Measurements from ENCODE around the gene RBBP8NL.

RBBP8NL gene

DNA sequence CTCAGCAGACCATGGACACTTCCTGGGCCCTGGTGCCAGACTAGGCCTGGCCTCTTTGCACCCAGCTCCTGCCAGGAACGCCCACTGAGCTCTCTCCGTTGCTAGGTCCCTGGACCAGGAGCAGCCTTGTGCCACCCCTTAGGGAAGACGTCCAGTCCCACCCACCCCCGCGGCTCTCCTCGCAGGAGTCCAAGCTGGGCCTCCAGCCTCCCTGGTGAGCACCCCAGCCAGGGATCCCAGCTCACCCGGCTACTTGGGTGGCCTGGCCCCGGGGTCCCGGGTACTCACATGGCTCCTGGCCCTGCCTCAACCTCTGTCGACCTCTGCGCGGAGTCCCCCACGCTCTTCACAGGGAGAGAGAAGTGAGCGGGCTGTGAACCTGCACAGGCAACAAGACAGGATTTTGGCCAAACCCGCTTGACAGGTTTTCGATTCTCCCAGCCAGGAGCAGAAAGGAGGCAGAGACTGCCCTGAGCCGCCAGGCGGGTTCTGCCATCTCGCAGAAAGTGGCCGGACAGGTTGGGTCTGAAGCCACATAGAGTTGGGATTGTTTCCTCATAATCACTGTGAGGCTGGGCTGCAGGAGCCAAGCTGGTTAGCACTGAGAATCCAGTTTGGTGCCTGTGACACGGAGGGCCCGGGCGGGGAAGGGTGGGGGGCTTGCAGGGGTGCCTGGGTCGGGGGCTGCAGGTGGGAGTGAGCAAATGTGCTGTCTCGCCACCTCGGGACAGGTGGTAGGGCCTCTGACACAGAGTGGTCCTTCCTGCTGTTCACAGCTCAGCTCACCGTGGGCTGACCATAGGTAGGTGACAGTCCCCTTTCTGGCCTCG lies at the start of gene RBBP8NL:
RBBP8NL (minus strand) TSS at position 368 of the 830 bp plus-strand sequence. CDS start 7,892 bp downstream, outside the sequence.
- DNase-seq, result no peak

DNA sequence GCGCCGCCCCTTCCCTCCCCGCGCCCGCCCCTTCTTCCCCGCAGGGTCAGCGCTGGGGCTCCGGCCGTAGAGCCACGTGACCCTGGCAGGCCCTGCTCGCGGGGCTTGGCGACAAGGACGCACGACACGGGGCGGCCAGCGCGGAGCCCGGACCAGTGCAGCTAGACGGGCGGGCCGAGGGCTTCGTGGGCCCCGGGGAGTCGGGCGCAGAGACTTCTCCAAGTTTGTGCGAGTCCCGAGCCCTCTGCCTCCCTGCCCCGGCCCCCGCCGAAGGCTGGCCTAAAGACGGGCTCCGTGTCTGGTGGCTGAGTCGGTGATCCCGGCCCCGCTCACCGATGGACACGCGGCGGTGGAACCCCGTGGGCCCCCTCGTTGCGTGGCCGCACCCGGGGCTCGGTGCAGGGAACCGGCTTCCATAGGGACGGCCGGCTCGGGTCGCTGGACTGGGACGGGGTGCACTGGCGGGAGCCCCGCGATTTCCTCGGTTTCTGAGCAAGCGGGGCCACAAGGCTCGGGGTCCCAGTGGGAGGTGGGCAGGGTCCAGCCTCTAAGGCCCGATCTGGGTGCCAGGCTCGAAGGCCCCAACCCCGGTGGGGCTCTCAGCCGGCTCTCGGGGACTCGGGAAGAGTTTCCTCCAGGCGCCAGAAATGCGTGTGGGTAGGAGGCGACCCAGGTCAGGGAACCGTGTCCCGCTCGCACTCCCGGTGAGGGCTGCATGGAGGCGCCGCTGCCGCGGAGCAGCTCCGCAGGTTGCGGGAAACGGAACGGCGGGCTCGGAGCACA lies 48.9 kb upstream of the RBBP8NL start:
- DNase-seq, result no peak

DNA sequence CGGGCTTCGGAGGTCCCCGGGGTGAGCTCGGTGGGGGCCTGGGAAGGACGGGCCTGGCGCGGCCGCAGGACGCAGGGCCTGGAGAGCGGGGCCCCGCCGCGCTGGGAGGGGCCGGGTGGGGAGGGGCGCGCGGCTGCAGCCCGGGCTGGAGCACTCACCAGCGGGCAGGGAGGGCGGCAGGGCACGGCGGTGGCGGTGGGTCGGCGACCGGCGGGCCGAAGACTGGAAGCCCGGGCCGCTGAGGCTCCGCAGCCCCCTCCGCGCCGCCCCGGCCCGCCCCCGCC lies 48.4 kb upstream of the RBBP8NL start, which contains the start of gene GATA5:
GATA5 (minus strand) TSS at position 224 of the 284 bp plus-strand sequence. CDS start 474 bp downstream, outside the sequence.
- no peak for DNase-seq

- no peak for DNase-seq
These were observed 47.9 kb upstream of the RBBP8NL start for GRCh38 chr20:62475027-62475771.

GRCh38 chr20:62474604-62475026 lies 47.3 kb upstream of the RBBP8NL start:
- no peak for DNase-seq

DNA sequence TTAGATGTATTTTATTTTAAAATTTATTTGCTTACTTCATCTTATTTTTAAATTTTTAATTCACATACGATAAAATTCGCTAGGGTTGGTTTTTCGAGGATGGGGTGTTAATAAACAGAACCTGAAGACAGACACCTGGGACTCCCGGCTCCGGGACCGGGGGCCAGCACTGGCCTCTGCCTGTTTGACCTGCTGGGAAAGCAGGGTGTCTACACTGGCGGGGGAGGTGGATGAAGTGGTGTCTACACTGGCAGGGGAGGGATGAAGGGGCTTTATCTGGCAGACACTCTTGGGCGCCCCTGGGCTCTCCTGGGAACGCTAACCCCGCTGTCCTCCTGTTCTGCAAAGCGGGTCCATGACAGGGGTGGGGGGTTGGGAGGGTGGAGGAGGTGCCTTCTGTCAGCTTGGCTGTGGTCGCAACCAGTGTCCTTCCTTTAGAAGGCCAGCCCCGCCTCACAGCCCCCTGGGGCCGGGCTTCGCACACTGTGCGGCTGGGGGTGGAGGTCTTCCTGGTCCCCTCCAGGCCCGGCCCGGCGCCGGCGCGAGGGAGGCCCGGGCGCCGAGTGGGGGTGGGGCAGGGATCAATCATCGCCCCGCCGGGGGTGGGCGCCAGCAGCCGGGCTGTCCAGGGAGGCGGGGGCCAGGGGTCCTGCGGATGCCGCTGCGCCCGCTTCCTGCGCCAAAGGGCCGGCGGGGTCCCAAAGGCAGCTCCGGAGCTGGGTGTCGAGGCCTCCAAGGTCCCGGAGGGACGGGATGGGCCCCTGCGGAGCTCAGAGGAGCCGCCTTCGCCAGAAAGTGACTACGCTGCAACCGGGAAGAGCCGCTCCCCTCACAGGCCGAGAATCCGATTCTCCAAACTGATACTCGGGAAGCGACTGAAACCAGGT lies 46.6 kb upstream of the RBBP8NL start:
- DNase-seq, result no peak

DNA sequence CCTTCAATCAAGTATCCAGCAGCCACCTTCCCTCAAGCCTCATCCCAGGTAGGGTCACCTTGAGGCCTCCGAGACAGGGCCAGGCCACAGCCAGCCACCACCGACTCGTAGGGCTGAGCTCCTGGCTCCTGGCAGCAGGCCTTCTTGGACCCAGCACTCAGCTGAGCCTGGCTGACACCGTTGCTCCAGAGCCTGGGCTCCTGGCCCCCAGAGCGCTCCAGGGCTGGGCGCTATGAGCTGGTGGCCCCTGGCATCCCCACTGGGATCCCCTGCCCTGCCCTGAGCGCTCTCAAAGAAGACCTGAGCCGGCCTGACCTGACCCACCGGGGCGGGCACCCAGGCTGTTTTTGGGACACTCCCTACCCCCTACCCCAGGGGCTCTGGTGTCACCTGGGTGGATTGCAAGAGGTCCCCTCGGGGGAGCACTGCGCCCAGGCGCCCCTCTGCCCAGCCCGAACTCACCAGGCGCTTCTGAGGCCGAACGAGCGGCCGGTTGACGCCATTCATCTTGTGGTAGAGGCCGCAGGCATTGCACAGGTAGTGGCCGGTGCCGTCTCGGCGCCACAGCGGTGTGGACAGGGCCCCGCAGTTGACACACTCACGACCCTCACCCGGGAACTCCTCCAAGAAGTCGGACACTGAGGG lies 45.7 kb upstream of the RBBP8NL start:
- no peak for DNase-seq

- no peak for DNase-seq
These were observed 45.0 kb upstream of the RBBP8NL start for GRCh38 chr20:62472138-62472940.

GRCh38 chr20:62470459-62470858 lies 43.1 kb upstream of the RBBP8NL start:
- DNase-seq, result no peak

GRCh38 chr20:62470001-62470400 lies 42.7 kb upstream of the RBBP8NL start:
- DNase-seq, result no peak

DNA sequence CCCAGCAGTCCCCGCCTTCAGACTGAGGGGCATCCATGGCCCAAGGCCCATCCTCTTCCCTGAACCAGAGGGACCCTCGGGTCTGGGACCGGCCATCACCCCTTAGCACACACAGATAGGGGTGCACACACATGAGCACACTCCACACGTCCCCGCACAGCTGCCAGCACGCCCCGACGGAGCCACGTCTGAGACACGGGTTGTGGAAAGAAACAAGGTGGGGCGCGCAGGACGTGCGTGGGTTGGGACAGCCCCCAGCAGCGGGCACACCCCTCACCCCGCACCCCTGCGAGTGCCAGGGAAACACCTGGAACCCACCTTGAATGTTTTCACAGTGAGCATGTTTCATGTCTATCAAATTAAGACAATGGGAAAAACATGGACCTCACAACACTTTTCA lies 42.0 kb upstream of the RBBP8NL start:
- DNase-seq, result no peak

- DNase-seq, result no peak
These were observed 39.6 kb upstream of the RBBP8NL start for GRCh38 chr20:62466806-62467537.

GRCh38 chr20:62466072-62466760 lies 38.9 kb upstream of the RBBP8NL start:
- no peak for DNase-seq

GRCh38 chr20:62464990-62465389 lies 37.7 kb upstream of the RBBP8NL start:
- no peak for DNase-seq

GRCh38 chr20:62464425-62464770 lies 37.1 kb upstream of the RBBP8NL start:
- DNase-seq, result no peak

DNA sequence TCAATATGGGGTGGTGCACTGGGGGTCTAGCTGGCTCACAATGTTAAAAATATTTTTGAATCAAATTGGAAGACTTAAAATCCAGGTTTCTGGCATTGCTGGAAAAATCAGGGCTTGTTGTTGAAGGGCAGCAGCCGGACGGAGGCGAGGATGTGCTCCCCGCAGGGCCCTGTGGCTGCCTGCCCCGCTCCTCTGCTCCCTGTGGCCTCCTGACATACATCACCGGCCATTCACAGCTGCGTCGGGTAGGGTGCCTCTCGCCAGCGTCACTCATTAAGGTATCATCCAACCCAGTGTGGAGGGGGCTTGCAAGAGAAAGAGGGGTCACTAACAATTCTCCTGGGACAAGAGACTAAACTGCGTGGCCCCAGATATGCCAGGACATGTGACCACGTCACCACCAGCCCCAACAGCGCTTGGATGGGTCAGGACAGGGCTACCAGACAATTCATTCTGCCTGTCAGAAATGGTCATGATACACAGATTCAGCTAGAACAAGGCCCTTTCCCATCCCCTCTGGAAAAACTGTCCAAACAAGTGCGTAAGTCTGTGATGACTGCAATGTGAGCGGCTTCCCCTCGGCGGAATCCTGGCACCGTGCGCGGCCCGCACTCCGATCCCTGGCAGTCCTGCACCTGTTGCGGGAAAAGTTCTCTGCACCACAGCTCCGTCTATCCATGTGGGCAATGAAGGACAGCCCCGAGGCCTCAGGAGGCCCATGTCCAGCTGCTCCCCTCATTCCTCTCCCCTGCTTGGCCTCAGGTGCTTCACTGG lies 36.5 kb upstream of the RBBP8NL start:
- no peak for DNase-seq

GRCh38 chr20:62462976-62463592 lies 35.7 kb upstream of the RBBP8NL start:
- DNase-seq, result no peak

DNA sequence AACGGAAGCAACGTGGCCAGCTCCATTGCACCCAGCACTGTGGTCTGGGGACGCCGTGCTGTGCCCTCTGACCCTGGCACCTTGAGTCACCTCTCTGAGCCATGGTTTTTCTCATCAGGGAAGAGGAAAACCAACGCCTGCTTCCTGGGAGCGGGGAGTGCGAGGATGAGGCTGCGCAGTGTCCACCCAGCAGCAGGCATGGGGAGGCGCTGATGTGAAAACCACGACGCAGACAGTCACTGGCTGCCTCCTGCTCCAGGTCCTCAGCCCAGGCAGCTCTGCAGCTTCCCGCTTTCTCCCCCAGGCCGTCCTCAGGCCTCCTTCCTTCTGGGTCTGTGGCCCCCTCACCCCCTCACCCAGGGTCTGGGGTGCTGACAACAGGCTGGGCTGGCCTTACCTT lies 34.5 kb upstream of the RBBP8NL start:
- DNase-seq, result no peak
